GM18519 (cell line): ENCODE data around the gene BTBD2.

ENCODE experiments used
- ATAC-seq: cut with Tn5 transposase; IDR thresholded peaks from one replicate; pipeline ENCODE4 v1.9.1; 2021; ENCODE audit warnings: mild to moderate bottlenecking, moderate library complexity; ENCODE audit not compliant: unreplicated experiment, low FRiP score

Gene BTBD2

DNA sequence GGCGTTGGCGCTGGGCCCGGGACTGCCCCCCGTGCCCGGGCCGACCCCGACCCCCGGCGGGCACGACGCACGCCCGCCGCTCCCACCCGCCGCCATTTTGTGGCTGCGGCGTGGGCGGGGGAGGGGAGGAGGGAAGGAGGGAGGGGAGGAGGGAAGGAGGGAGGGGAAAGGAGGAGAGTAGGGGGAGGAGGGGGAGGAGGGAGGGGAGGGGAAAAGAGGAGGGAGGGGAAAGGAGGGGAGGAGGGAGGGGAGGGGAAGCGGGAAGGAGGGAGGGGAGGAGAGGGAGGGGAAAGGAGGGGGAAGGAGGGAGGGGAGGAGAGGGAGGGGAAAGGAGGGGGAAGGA, at the start of gene BTBD2:
Gene BTBD2, minus strand, starts transcription at position 107 of the 343 bp plus-strand sequence. Its CDS starts 11 bp downstream, at position 96.
- no peak for ATAC-seq

DNA sequence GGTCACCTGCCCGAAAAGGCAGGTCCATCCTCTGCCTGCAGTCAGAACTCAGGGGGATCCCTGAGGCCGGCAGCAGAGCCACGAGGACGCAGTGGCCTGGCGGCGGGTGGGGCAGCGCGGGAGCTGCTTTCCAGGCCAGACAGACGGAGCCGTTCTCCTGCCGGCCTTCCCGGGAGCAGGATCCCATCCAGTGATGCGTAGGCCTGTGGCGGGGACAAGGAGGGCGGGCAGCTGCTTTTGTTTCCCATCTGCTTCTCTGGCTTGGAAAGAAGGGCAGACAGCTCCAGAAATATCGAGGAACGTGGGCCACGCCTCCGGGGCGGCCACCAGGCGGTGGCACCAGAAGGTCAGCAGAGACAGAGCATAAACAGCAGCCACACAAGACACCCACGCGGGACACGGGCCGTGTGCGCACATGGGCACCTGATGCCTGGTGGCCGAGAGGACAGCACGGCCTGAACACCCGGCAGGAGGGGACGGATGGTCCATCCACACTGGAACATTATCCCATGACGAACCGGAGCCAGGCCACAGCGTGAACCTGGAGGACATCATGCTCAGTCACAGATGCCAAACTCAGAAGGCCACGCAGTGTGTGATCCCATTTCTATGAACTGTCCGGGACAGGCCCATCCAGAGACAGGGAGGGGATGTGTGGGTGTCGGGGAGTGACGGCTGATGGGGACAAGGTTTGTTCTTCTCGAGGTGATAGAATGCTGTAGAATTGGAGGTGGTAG, 49.4 kb upstream of the BTBD2 start:
- no peak for ATAC-seq

GRCh38 chr19:2064395-2064787, 48.9 kb upstream of the BTBD2 start:
- no peak for ATAC-seq

DNA sequence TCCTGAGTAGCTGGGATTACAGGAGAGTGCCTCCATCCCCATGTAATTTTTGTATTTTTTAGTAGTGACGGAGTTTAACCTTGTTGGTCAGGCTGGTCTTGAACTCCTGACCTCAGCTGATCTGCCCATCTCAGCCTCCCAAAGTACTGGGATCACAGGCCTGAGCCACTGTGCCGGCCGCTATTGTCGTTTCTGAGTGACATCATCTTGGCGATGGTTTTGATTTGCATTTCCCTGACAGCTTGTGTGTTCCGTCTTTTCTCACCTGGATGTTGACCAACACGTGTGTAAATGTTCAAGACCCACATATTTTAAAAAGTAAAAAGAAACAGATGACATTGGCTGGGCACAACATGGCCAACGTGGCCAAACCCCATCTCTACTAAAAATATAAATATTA, 48.3 kb upstream of the BTBD2 start:
- no peak for ATAC-seq

DNA sequence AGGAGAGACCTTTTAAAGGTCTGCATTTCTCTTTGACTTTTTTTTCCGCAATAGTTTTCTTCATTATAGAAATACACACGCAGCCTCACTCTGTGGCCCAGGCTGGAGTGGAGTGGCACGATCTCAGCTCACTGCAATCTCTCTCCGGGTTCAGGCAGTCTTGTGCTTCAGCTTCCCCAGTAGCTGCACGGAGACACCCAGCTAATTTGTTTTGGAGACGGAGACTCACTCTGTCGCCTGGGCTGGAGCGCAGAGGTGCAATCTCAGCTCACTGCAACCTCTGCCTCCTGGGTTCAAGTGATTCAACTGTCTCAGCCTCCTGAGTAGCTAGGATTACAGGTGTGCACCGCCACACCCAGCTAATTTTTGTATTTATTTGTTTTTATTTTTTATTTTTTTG, 47.3 kb upstream of the BTBD2 start:
- ATAC-seq, result no peak

- ATAC-seq, result no peak
These were observed 46.8 kb upstream of the BTBD2 start for GRCh38 chr19:2062389-2062729.

- ATAC-seq, result peak; percentile 57
These were observed 46.2 kb upstream of the BTBD2 start for GRCh38 chr19:2061495-2062388.

DNA sequence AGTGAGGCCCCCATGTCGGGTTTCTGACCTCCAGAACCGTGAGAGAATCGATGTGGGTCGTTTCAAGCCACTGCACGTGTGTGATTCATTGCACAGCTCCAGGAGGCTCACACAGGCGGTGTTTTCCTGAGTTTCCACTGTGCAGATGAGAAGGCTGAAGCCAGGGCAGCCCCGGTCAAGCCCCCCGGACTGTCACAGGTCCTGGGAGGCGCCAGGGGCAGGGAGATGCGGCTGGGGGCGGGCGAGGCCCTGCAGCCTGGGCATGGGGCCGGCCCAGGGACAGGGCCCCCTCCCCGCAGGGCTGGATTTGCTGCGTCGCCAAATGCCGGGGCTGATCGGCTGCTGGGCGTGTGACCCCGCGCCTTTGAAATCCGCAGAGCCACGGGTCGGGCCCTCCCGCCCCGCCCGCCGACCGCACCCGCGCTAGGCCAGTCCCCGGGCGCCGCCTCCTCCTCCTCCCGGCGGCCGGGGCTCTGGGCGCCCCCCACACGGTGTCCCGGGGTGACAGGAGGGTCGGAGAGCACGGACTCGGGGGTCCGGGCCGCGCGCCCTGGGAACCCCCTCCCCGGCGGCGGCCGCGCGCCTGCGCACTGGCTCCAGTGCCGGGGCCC, 45.5 kb upstream of the BTBD2 start:
- peak; percentile 14 for ATAC-seq

DNA sequence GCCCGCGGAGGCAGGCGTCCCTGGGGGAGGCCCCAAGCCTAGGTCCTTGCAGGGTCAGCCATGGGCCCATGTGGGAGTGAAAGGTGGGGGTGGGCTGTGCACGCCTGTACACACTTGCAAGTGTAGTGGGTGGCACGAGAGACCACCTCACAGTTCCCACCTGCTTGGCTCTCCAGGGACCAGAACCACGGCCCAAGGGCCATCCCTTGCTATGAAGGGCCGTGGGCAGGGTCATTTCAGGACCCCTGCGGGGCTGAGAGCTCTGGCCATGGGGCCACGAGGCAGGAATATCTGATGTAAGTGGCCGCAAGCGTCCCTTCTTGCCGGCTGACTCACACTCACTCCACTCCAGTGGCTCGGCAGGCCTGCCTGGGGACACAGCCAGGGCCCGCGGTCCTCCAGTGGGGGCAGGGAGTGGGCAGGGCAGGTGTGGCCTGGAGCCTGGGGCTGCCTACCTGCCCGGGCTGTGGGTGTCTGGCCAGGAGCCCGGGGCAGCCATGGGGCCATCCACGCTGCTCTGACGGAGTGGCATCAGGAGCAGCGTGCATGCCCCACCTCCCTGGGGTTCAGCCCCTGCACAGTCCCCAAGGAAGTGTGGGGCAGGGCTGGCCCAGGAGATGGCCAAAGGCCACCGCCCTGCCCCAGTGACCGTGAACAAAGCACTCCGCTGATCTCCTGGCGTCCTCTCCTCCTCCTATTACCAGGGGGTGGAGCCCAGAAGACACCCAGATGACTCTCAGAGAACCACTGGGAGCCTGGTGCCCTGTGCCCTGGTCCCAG, 44.1 kb upstream of the BTBD2 start:
- no peak for ATAC-seq

DNA sequence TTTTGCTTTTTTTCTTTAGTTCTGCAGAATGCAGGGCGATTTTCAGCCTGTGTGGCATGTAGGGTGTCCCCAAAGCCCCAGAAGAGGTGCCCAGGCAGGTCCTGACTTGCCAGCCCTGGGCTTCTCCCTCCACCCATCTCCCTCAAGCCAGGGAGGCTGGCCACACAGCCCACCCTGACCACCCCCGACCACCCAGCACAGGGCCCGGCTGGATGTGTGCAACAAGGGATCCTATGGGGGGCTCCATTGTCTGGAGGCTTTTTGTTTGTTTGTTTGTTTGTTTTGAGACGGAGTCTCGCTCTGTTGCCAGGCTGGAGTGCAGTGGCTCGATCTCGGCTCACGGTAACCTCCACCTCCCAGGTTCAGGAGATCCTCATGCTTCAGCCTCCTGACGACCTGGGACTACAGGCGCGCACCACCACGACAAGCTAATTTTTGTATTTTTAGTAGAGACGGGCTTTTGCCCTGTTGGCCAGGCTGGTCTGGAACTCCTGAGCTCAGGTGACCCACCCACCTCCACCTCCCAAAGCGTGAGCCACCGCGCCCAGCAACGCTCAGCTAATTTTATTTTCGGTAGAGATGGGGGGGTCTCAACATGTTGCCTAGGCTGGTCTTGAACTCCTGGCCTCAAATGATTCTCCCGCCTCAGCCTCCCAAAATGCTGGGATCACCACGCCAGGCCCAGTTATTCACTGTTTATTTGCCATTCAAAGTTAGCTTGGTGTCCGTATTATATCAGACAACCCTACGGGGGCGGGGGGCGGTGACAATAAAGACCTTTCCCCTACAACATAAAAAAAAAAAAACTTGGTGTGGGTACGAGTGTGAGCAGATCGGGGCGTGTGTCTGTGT, 43.3 kb upstream of the BTBD2 start:
- no peak for ATAC-seq

GRCh38 chr19:2057484-2058469, 42.3 kb upstream of the BTBD2 start:
- no peak for ATAC-seq

GRCh38 chr19:2056837-2057192, 41.3 kb upstream of the BTBD2 start:
- ATAC-seq, result no peak

DNA sequence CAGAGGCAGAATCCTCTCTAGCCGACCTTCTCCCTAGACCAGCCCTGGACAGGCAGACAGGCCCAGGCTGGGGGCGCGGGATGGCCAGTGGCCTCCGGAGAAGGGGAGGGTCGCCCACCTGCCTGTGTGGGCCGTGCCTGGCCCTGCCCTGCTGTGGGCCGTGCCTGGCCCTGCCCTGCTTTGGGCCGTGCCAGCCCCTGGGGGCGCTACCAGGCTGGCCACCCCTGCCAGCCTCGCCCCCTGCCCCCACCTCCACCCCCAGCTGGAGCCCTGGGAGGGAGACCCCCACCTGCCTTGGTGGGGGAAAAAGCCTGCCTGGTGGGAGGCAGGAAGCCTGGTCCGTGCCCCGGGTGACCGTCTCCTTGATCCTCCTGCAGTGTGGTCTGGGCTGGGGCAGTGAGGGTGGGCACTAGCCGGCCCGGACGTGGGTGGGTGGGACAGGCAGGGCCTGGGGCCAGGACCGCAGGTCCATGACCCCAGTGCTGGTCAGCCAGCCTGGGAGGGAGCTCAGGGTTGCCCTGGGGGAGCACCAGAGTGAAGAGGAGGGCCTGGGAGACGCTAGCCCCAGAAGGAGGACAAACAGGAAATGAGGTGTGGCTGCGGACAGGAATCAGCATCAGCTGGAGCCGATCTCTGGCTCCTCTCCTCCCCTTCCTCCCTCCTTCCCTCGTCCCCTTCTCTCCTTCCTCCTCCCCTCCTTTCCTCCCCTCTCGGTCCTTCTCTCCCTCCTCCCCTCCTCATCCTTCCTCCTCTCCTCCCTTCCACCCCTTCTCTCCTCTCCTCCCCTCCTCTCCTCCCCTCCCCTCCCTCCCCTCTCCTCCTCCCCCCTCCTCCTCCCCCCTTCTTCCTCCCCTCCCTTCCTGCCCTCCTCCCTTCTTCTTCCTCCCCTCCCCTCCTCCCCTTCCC, 40.7 kb upstream of the BTBD2 start:
- no peak for ATAC-seq

GRCh38 chr19:2054763-2055162, 39.2 kb upstream of the BTBD2 start:
- ATAC-seq, result no peak

GRCh38 chr19:2053601-2054389, 38.3 kb upstream of the BTBD2 start:
- no peak for ATAC-seq

DNA sequence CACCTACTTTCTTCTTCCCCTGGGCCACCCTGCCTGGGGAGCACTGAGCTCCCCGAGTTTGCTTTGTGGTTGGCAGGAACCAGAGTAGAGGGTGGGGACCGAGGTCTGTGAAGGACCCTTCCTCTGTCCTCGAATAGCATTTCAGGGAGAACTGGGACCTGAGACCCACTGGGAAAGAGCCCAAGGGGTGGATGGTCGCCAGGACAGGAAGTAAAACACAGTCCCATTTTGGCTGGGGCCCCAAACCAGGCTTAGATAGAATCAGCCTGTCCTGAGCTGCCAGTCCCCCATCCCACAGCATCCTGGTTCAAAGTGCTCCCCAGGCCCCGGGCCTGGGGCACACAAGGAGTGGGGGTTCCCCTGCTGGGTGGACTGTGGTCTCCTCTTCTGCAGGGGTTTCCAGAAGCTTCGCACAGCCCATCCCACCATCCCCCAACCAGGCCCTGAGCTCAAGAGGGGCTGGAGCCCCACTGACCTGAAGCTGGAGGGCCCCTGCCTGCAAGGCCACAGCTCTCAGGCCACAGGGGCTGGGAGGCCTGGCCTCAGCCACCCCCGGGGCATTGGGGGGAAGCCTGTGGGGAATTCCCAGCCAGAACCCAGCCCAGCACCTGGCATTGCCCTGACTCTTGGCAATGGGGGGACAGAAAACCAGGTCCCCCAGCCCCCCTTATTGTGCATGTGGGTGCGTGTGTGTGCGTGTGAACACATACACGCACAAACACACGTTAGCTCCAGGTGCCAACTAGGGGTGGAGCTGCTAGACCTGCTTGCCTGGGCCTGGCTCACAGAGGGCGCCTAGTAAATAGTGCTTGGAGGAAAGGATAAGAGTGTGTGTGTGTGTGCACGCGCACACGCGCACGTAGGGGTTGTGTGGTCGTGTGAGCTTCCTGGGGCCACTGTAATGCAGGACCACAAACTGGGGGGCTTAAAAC, 36.5 kb upstream of the BTBD2 start:
- ATAC-seq, result no peak
